Endothelial cell (in vitro differentiated cells): Measurements from ENCODE around the gene SOCS7. TPM values are rescaled to one million over a fixed set of nuclear protein-coding genes. Genes with fewer than 3 reads are reported as not detected.
"Not testable (repeated sequence)": the region's sequence is repeated elsewhere in the genome, so short reads cannot be mapped to it uniquely, and the experiment has no call there.

Experiments used
- DNase-seq: peaks from one replicate; pipeline ENCODE4 v3.0.0; 2021; ENCODE audit warnings: low spot score
- H3K27ac Mint-ChIP-seq: one replicate; pipeline ENCODE4 v1.8.0; 2021; ENCODE audit warnings: mixed read lengths, inconsistent platforms; ENCODE audit not compliant: unreplicated experiment
- H3K27me3 Mint-ChIP-seq: one replicate; pipeline ENCODE4 v1.8.0; 2021; ENCODE audit warnings: mild to moderate bottlenecking, moderate library complexity, mixed read lengths, inconsistent platforms; ENCODE audit not compliant: unreplicated experiment
- H3K36me3 Mint-ChIP-seq: one replicate; pipeline ENCODE4 v1.8.0; 2021; ENCODE audit warnings: mild to moderate bottlenecking, low read depth, mixed read lengths, inconsistent platforms; ENCODE audit not compliant: unreplicated experiment
- H3K4me1 Mint-ChIP-seq: one replicate; pipeline ENCODE4 v1.8.0; 2021; ENCODE audit warnings: mild to moderate bottlenecking, mixed read lengths, inconsistent platforms; ENCODE audit not compliant: unreplicated experiment
- H3K4me3 Mint-ChIP-seq: one replicate; pipeline ENCODE4 v1.8.0; 2021; ENCODE audit warnings: mild to moderate bottlenecking, mixed read lengths, inconsistent platforms; ENCODE audit not compliant: unreplicated experiment
- H3K9me3 Mint-ChIP-seq: one replicate; pipeline ENCODE4 v1.8.0; 2021; ENCODE audit warnings: mixed read lengths, inconsistent platforms; ENCODE audit not compliant: unreplicated experiment
- total RNA-seq: library from RNA; stranded (reverse); fragmentation: NEBNext Ultra II Directional; extraction: Animal tissue kit (Norgen Biotek cat#: 25700); gene quantifications from one replicate; pipeline ENCODE4 v1.2.1, GENCODE V29; 2021; ENCODE audit not compliant: unreplicated experiment
- TF ChIP-seq, protein P1 (sequence below): fragments of 200-600 bp; sonication (generic); IDR thresholded peaks from one replicate; pipeline ENCODE4 v1.5.0; 2021; ENCODE audit warnings: antibody characterized with exemption; ENCODE audit not compliant: unreplicated experiment

SOCS7 gene
- total RNA-seq, 1 donor from 2014 or later: 13.8 TPM

DNA sequence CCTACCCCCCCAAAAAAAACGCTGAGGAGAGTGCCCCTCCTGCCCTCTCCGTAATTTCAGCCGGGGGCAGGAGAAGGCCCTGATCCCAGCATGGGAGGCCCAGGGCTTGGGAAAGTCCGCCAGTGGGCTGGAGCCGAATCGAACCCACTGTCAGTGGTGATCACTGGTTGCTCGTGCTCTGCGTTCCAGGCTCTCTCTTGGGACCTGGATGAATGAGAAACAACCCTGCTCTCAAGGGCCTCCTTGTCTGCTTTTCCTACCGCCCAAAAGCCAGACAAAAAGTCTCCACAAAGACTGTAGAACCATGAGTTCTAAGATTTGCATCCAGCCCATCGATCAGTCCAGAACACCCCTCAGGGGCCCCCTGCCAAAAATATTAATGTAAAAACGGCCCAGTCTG, 84.7 kb downstream of the SOCS7 start:
- Mint-ChIP-seq H3K36me3 (peaks cover 14% of the 10 kb centered on the region), H3K4me1 (peaks cover 15% of the 10 kb centered on the region), H3K27me3 (peaks cover 15% of the 10 kb centered on the region), H3K9me3 (no peaks in the 10 kb centered on the region), H3K27ac (no peak overlapping the region), H3K4me3 (no peak overlapping the region)
- TF ChIP-seq, protein P1, sequence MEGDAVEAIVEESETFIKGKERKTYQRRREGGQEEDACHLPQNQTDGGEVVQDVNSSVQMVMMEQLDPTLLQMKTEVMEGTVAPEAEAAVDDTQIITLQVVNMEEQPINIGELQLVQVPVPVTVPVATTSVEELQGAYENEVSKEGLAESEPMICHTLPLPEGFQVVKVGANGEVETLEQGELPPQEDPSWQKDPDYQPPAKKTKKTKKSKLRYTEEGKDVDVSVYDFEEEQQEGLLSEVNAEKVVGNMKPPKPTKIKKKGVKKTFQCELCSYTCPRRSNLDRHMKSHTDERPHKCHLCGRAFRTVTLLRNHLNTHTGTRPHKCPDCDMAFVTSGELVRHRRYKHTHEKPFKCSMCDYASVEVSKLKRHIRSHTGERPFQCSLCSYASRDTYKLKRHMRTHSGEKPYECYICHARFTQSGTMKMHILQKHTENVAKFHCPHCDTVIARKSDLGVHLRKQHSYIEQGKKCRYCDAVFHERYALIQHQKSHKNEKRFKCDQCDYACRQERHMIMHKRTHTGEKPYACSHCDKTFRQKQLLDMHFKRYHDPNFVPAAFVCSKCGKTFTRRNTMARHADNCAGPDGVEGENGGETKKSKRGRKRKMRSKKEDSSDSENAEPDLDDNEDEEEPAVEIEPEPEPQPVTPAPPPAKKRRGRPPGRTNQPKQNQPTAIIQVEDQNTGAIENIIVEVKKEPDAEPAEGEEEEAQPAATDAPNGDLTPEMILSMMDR: no peak
- DNase-seq: no peak

GRCh38 chr17:38437313-38437712, 85.7 kb downstream of the SOCS7 start:
- H3K4me3 Mint-ChIP-seq, H3K9me3 Mint-ChIP-seq, DNase-seq, H3K27ac Mint-ChIP-seq: not testable (repeated sequence)
- H3K36me3 Mint-ChIP-seq: peaks cover 15% of the 10 kb centered on the region
- H3K27me3 Mint-ChIP-seq: peaks cover 15% of the 10 kb centered on the region
- peaks cover 15% of the 10 kb centered on the region for H3K4me1 Mint-ChIP-seq

GRCh38 chr17:38439436-38439835, 87.8 kb downstream of the SOCS7 start:
- Mint-ChIP-seq H3K9me3 (no peaks in the 10 kb centered on the region), H3K4me3 (no peak overlapping the region), H3K36me3 (peaks cover 20% of the 10 kb centered on the region), H3K27ac (no peak overlapping the region), H3K27me3 (peaks cover 7% of the 10 kb centered on the region), H3K4me1 (peaks cover 12% of the 10 kb centered on the region)
- DNase-seq: no peak
- TF ChIP-seq, protein P1: no peak

DNA sequence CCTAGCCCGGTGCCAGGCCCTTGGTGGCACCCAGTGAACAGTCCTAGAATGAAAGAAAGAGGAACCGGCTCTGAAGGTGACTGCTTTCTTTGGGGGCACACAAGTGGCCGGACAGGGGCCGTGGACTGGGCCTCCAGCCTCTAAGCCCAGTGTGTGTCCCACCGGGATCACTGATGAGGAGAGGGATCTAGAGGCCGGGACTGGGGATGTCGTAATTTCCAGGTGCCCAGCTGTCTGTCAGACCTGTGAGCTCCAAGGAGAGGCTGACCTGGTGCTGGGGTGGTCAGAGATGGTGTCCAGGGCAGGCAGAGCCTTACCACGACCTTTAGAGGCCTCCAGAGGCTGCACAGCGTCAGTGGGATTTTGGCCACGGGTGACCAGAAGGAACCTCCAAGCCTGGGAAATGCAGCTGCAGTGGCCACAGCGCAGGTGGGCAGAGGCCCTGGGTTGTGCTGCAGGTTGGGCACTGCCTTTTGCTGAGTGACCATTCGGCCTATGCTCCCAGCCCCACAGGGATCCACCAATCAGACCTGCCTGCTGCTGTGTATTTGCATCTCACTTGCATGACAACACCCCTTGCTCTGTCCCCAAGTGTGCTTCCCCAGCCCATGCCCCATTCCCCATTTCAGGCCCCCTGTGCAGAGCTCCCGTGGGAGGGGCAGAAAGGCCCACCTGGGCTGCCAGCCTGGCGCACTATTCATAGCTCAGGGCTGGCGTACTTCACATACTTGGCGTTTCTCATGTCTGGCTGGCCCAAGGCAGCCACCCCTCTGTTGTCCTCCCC, 89.2 kb downstream of the SOCS7 start:
- no peak for DNase-seq
- H3K4me3 Mint-ChIP-seq: no peak overlapping the region
- TF ChIP-seq, protein P1: no peak
- H3K27me3 Mint-ChIP-seq: peaks cover 6% of the 10 kb centered on the region
- H3K27ac Mint-ChIP-seq: no peak overlapping the region
- H3K4me1 Mint-ChIP-seq: peaks cover 5% of the 10 kb centered on the region
- peaks cover 14% of the 10 kb centered on the region for H3K36me3 Mint-ChIP-seq
- no peaks in the 10 kb centered on the region for H3K9me3 Mint-ChIP-seq

- Mint-ChIP-seq H3K27ac (no peak overlapping the region), H3K4me1 (peaks cover 5% of the 10 kb centered on the region), H3K36me3 (peaks cover 14% of the 10 kb centered on the region), H3K9me3 (no peaks in the 10 kb centered on the region), H3K4me3 (no peak overlapping the region), H3K27me3 (peaks cover 6% of the 10 kb centered on the region)
- no peak for DNase-seq
- TF ChIP-seq, protein P1: no peak
Measured at GRCh38 chr17:38441429-38442061, 89.9 kb downstream of the SOCS7 start.
